ENCODE results near the gene TAF1C. TPM values are rescaled to one million over a fixed set of nuclear protein-coding genes. Genes with fewer than 3 reads are reported as not detected.

The TAF1C gene
- total and polyA plus RNA-seq, 9 of the 15 experiments (the other 6 are each of a cell fraction or from before 2014, with no cell fraction given): 1.5 to 74.8 (median 21.0) TPM

DNA sequence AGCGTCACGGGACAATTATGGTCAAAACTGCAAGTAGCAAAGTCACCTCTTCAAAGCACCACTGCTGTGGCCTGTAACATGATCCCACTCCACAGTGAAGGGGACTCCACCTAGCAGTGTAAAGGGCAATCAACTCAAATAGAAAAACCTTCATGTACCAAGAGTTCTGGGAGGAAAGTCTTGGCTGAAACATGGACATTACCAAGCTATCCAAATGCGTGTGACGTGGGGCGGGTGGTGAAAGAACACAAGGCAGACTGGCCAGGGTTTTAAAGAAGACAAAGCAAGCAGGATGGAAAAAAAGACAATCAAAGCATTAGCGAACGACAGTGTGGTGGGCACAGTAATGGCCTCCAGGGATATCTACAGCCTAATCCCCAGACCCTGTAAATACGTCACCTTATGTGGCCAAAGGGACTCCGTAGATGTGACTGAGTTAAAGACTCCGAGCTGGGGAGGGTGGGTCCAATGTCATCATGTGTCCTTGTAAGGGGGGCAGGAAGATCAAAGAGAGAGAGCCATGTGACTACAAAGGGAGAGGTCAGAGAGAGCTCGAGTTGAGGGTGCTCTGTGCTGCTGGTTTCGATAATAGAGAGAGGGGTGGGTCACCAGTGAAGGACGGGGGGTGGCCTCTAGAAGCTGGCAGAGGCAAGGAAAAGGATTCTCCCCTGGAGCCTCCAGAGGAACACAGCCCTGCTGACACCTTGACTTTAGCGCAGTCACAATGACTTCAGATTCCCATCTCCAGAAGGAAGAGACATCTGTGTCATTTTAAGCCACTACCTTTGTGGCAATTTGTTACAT, 47.8 kb downstream of the TAF1C start (continued):
- TF ChIP-seq STAT5B (CRISPR knock-in tag; IDR thresholded peaks at IDR 0.05) (no peak), OTX1 (CRISPR knock-in tag; IDR thresholded peaks at IDR 0.05) (peak; percentile 32; the same call in 1 of the 2 replicates), ZNF134 (CRISPR knock-in tag; conservative IDR thresholded peaks at IDR 0.05) (no peak), HIVEP1 (CRISPR knock-in tag; IDR thresholded peaks at IDR 0.05) (0 out of 2 replicates have a peak, but pooled peaks have one; percentile 12), ZFPM2 (CRISPR knock-in tag; IDR thresholded peaks at IDR 0.05) (no peak), POLR3G (IDR thresholded peaks at IDR 0.05; ENCODE audit: extremely low read depth, insufficient read length, insufficient replicate concordance) (no peak), FOXJ2 (tag; IDR thresholded peaks at IDR 0.05) (peak; percentile 79), XRCC3 (IDR thresholded peaks at IDR 0.05) (no peak), DACH1 (IDR thresholded peaks at IDR 0.05; ENCODE audit: partially characterized antibody) (no peak), ELF4 (CRISPR knock-in tag; IDR thresholded peaks at IDR 0.05) (peak; percentile 59)
- TF ChIP-seq, protein P1, sequence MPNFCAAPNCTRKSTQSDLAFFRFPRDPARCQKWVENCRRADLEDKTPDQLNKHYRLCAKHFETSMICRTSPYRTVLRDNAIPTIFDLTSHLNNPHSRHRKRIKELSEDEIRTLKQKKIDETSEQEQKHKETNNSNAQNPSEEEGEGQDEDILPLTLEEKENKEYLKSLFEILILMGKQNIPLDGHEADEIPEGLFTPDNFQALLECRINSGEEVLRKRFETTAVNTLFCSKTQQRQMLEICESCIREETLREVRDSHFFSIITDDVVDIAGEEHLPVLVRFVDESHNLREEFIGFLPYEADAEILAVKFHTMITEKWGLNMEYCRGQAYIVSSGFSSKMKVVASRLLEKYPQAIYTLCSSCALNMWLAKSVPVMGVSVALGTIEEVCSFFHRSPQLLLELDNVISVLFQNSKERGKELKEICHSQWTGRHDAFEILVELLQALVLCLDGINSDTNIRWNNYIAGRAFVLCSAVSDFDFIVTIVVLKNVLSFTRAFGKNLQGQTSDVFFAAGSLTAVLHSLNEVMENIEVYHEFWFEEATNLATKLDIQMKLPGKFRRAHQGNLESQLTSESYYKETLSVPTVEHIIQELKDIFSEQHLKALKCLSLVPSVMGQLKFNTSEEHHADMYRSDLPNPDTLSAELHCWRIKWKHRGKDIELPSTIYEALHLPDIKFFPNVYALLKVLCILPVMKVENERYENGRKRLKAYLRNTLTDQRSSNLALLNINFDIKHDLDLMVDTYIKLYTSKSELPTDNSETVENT (CRISPR knock-in tag; IDR thresholded peaks at IDR 0.05): no peak
- TF ChIP-seq, protein P2, sequence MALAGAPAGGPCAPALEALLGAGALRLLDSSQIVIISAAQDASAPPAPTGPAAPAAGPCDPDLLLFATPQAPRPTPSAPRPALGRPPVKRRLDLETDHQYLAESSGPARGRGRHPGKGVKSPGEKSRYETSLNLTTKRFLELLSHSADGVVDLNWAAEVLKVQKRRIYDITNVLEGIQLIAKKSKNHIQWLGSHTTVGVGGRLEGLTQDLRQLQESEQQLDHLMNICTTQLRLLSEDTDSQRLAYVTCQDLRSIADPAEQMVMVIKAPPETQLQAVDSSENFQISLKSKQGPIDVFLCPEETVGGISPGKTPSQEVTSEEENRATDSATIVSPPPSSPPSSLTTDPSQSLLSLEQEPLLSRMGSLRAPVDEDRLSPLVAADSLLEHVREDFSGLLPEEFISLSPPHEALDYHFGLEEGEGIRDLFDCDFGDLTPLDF (CRISPR knock-in tag; IDR thresholded peaks at IDR 0.05): no peak
- TF ChIP-seq, protein P3, sequence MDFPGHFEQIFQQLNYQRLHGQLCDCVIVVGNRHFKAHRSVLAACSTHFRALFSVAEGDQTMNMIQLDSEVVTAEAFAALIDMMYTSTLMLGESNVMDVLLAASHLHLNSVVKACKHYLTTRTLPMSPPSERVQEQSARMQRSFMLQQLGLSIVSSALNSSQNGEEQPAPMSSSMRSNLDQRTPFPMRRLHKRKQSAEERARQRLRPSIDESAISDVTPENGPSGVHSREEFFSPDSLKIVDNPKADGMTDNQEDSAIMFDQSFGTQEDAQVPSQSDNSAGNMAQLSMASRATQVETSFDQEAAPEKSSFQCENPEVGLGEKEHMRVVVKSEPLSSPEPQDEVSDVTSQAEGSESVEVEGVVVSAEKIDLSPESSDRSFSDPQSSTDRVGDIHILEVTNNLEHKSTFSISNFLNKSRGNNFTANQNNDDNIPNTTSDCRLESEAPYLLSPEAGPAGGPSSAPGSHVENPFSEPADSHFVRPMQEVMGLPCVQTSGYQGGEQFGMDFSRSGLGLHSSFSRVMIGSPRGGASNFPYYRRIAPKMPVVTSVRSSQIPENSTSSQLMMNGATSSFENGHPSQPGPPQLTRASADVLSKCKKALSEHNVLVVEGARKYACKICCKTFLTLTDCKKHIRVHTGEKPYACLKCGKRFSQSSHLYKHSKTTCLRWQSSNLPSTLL (IDR thresholded peaks at IDR 0.05): no peak
- TF ChIP-seq, protein P4, sequence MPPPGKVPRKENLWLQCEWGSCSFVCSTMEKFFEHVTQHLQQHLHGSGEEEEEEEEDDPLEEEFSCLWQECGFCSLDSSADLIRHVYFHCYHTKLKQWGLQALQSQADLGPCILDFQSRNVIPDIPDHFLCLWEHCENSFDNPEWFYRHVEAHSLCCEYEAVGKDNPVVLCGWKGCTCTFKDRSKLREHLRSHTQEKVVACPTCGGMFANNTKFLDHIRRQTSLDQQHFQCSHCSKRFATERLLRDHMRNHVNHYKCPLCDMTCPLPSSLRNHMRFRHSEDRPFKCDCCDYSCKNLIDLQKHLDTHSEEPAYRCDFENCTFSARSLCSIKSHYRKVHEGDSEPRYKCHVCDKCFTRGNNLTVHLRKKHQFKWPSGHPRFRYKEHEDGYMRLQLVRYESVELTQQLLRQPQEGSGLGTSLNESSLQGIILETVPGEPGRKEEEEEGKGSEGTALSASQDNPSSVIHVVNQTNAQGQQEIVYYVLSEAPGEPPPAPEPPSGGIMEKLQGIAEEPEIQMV (tag; conservative IDR thresholded peaks at IDR 0.05; ENCODE audit: low read depth): peak; percentile 54; the same call in 1 of the 2 replicates
- TF ChIP-seq, protein P5, sequence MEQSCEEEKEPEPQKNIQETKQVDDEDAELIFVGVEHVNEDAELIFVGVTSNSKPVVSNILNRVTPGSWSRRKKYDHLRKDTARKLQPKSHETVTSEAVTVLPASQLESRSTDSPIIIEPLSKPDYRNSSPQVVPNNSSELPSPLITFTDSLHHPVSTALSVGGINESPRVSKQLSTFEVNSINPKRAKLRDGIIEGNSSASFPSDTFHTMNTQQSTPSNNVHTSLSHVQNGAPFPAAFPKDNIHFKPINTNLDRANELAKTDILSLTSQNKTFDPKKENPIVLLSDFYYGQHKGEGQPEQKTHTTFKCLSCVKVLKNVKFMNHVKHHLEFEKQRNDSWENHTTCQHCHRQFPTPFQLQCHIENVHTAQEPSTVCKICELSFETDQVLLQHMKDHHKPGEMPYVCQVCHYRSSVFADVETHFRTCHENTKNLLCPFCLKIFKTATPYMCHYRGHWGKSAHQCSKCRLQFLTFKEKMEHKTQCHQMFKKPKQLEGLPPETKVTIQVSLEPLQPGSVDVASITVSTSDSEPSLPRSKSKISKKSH (CRISPR knock-in tag; IDR thresholded peaks at IDR 0.05): no peak
